ENCODE measurements around the gene ATP8B2. TPM values are rescaled to one million over a fixed set of nuclear protein-coding genes. Genes with fewer than 3 reads are reported as not detected.
A peak's percentile ranks its signal among the peaks of the same experiment; 100 is the strongest.

The ATP8B2 gene
- total RNA-seq, 3 donors from 2014 or later: 73.1 to 74.9 (median 73.4) TPM

DNA sequence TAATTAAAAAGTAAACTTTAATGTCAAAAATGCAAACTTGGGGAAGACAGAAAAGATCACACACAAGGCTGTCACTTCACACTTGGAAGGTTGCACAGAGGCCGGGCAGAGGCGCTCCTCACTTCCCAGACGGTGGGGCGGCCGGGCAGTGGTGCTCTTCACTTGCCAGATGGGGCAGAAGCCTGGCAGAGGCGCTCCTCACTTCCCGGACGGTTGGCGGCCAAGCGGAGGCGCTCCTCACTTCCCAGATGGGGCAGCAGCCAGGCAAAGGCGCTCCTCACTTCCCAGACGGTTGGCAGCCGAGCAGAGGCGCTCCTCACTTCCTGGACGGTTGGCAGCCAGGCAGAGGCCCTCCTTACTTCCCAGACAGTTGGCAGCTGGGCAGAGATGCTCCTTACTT, 54.0 kb downstream of the ATP8B2 start:
- Mint-ChIP-seq H3K36me3 (ENCODE audit: insufficient read depth) (no peaks in the 10 kb centered on the region), H3K27me3 (ENCODE audit: low read depth) (no peaks in the 10 kb centered on the region), H3K4me1 (ENCODE audit: low read depth) (peaks cover 3% of the 10 kb centered on the region), H3K9me3 (no peaks in the 10 kb centered on the region), H3K4me3 (no peak overlapping the region)
- ATAC-seq (no peak), DNase-seq (no peak)

DNA sequence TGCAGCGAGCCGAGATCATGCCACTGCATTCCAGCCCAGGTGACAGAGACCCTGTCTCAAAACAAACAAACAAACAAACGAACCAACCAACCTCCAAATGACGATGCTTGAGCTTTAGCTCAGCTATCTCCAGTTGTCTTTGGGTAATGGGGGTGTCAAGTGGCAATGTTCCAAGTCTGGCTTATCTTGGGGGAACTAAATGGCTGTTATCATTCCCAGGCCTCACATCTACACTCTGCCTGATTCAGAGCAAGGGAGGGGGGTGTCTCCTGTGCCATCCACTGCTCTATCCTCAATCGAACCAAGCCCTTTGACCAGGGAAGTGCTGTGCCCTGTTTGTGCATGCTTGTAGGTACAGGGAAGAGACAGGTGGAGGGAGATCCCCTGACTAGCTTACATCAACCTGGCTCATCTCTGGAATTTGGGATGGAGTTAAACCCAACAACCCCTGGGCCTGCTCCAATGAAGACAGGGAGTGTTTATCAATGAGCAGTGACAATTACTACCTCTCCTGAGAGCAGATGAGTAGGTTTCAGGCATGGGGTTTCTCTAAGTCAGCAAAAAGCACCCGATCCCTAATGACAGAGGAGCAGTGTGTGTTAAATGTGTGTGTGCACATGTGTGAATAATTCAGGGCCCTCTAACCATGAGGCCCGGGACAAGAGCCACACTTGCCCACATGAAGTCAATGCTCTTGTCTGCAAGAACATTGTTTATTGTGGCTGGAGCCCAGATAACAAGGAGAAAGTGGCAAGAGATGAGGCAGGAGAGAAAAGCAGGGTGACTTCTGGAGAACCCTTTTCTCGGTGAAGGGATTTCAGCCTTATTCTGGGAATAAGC, 59.5 kb downstream of the ATP8B2 start:
- H3K4me3 Mint-ChIP-seq: no peak overlapping the region
- no peak for DNase-seq
- peaks cover 39% of the 10 kb centered on the region for H3K4me1 Mint-ChIP-seq (ENCODE audit: low read depth)
- no peaks in the 10 kb centered on the region for H3K9me3 Mint-ChIP-seq
- H3K27me3 Mint-ChIP-seq (ENCODE audit: low read depth): no peaks in the 10 kb centered on the region
- ATAC-seq: no peak
- H3K36me3 Mint-ChIP-seq (ENCODE audit: insufficient read depth): no peaks in the 10 kb centered on the region

DNA sequence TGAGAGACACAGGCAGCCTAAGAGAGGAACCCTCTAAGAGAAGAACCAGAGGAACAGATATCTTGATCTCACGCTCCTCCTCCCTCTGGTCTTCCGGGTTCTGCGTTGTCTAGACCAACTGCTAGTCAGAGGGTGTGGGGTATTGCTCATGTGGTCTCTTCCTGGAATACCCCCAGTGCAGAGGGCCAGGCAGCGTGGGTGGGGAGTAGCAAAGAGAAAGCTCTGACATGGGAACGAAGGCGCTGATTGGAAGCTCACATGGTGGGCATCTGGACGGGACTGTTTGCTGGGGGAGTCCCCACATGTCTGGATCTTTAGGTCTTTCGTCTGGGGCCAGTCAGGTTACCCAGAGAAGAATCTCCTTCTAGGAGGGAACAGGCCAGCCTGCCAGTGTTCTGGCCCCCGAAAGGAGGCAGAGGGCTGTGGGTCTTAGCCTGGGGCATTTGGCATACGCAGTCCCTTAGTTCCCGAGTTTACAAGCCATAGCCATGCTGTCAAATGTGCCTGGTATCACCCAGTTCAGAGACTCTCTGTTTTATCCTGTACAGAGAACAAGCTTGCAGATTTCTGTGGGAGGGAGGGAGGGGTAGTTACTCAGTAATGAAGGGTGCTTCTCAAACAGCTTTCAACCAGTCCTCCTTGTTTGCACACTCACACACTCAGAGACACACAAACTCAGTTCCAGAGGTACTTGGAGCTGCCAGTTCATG, 61.5 kb downstream of the ATP8B2 start:
- Mint-ChIP-seq H3K9me3 (no peaks in the 10 kb centered on the region), H3K4me3 (peak overlapping the region; percentile 71), H3K4me1 (ENCODE audit: low read depth) (peaks cover 43% of the 10 kb centered on the region), H3K36me3 (ENCODE audit: insufficient read depth) (no peaks in the 10 kb centered on the region), H3K27me3 (ENCODE audit: low read depth) (no peaks in the 10 kb centered on the region)
- peak; percentile 94 to 95 for ATAC-seq
- peak; percentile 84 for DNase-seq

DNA sequence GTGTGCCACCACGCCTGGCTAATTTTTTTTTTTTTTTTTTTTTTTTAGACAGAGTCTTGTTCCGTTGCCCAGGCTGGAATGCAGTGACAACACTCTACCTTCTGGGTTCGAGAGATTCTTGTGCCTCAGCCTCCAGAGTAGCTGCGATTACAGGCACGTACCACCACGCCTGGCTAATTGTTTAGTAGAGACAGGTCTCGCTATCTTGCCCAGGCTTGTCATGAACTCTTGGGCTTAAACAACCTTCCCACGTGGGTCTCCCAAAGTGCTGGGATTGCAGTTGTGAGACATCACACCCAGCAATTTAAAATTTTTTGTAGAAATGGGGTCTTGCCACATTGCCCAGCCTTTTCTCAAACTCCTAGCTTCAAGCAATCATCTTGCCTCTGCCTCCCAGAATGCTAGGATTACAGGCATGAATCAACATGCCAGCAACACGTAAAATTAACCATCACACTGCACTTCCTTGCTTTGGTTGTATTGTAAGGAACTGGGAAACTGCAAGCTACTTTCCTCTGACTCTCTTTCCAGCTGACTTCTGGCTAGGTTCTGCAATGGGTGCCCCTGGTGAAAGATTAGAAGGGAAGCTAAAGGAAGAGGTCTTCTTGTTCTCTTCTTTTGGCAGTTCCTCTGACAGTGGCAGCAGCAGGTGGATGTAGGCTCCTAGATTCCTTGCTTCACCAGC, 65.9 kb downstream of the ATP8B2 start:
- no peak overlapping the region for H3K4me3 Mint-ChIP-seq
- DNase-seq (no peak), ATAC-seq (no peak)
- H3K4me1 Mint-ChIP-seq (ENCODE audit: low read depth): peaks cover 24% of the 10 kb centered on the region
- H3K27me3 Mint-ChIP-seq (ENCODE audit: low read depth): no peaks in the 10 kb centered on the region
- H3K36me3 Mint-ChIP-seq (ENCODE audit: insufficient read depth): no peaks in the 10 kb centered on the region
- no peaks in the 10 kb centered on the region for H3K9me3 Mint-ChIP-seq

DNA sequence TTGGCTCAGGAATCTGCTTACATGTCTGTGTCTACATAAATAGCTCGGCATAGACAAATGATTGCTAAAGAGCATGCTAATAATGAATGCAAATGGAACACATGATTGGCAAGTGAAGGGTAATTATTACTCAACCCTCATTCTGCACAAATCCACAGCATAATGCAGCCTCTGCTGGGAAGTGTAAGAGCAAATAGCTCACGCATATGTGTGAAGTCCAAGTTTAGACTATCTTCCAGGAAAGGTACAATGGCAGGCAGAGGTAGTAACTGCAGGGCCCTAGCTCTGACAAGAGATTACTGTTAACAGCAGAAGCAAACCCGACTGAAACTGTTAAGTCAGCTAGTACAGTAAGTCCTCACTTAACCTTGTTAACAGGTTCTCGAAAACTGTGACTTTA, 72.8 kb downstream of the ATP8B2 start:
- H3K4me3 Mint-ChIP-seq: no peak overlapping the region
- no peaks in the 10 kb centered on the region for H3K36me3 Mint-ChIP-seq (ENCODE audit: insufficient read depth)
- no peaks in the 10 kb centered on the region for H3K9me3 Mint-ChIP-seq
- H3K27me3 Mint-ChIP-seq (ENCODE audit: low read depth): peaks cover 2% of the 10 kb centered on the region
- ATAC-seq (peak in 1 of 2 donors; percentile 43), DNase-seq (no peak)
- H3K4me1 Mint-ChIP-seq (ENCODE audit: low read depth): peaks cover 34% of the 10 kb centered on the region

DNA sequence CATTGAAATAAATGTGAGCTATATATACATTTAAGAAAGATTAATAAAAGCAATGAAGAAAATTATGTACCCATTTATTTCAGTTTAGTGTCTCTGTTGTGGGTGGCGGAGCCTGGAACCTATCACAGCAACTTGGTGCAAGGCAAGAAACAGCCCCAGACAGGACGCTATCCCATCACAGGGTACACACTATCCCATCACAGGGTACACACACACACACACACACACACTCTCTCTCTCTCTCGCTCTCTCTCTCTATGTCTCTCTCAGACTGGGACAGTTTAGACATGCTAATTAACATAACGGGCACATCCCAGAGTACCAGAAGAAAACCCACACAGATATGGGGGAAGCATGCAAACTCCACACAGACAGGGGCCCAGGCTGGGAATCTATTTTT, 73.4 kb downstream of the ATP8B2 start:
- no peaks in the 10 kb centered on the region for H3K36me3 Mint-ChIP-seq (ENCODE audit: insufficient read depth)
- ATAC-seq (no peak), DNase-seq (no peak)
- H3K4me1 Mint-ChIP-seq (ENCODE audit: low read depth): peaks cover 40% of the 10 kb centered on the region
- H3K4me3 Mint-ChIP-seq: peak overlapping the region; percentile 21
- H3K9me3 Mint-ChIP-seq: no peaks in the 10 kb centered on the region
- H3K27me3 Mint-ChIP-seq (ENCODE audit: low read depth): peaks cover 2% of the 10 kb centered on the region

DNA sequence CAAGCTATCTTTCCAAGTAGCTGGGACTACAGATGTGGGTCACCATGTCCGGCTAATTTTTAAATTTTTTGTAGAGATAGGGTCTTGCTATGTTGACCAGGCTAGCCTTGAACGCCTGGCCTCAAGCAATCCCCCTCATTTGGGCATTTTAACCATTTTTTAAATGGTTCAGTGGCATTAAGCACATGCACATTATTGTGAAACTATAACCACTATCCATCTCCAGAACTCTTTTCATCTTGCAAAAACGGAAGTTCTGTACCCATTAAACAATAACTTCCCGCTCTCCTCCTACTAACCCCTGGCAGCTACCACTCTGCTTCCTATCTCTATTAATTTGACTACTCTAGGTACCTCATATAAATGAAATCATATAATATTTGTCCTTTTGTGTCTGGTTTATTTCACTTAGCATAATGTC, 75.1 kb downstream of the ATP8B2 start:
- no peaks in the 10 kb centered on the region for H3K9me3 Mint-ChIP-seq
- H3K4me3 Mint-ChIP-seq: no peak overlapping the region
- H3K4me1 Mint-ChIP-seq (ENCODE audit: low read depth): peaks cover 53% of the 10 kb centered on the region
- ATAC-seq: no peak
- H3K27me3 Mint-ChIP-seq (ENCODE audit: low read depth): peaks cover 2% of the 10 kb centered on the region
- H3K36me3 Mint-ChIP-seq (ENCODE audit: insufficient read depth): no peaks in the 10 kb centered on the region
- DNase-seq: no peak

Other genes with a start within 250 kb of the ATP8B2 start
- under 1 TPM; 0.05 to 0.08 (median 0.08) TPM for gene NUP210L, start 170.5 kb upstream of the ATP8B2 start, total RNA-seq
- gene TPM3, start 133.4 kb upstream of the ATP8B2 start, total RNA-seq: 100 to 1,000 TPM; 788 to 834 (median 808) TPM
- not detected for gene CFAP141, start 119.2 kb upstream of the ATP8B2 start, total RNA-seq
- gene UBAP2L, start 104.6 kb upstream of the ATP8B2 start, total RNA-seq: 100 to 1,000 TPM; 299 to 328 (median 318) TPM
- gene HAX1, start 52.9 kb upstream of the ATP8B2 start, total RNA-seq: 100 to 1,000 TPM; 131 to 178 (median 157) TPM
- gene AQP10, start 4.4 kb upstream of the ATP8B2 start, total RNA-seq: not detected
- 10 to 100 TPM; 20.7 to 28.7 (median 24.1) TPM for gene IL6R, start 79.8 kb downstream of the ATP8B2 start, total RNA-seq
- not detected for gene TDRD10, start 176.7 kb downstream of the ATP8B2 start, total RNA-seq
- under 1 TPM; 0.03 to 0.14 (median 0.05) TPM for gene SHE, start 176.9 kb downstream of the ATP8B2 start, total RNA-seq
- gene UBE2Q1, start 233.1 kb downstream of the ATP8B2 start, total RNA-seq: 100 to 1,000 TPM in 2 of 3 donors, 10 to 100 TPM in 1; 99.0 to 106 (median 103) TPM
- under 1 TPM in 1 of 3 donors, not detected in 2; 0.14 TPM for gene CHRNB2, start 242.3 kb downstream of the ATP8B2 start, total RNA-seq

All from activated T-cell treated with anti-CD3 and anti-CD28 coated beads, Interleukin-2, amount 50 U/mL, for 4 hours (primary cell).